GM18511 (cell line): Measurements from ENCODE around the gene ITFG2.
"Not testable (repeated sequence)": the region's sequence is repeated elsewhere in the genome, so short reads cannot be mapped to it uniquely, and the experiment has no call there.

ENCODE experiments used
- ATAC-seq: cut with Tn5 transposase; IDR thresholded peaks from one replicate; pipeline ENCODE4 v1.9.1; 2021; ENCODE audit warnings: mild to moderate bottlenecking, moderate library complexity; ENCODE audit not compliant: unreplicated experiment

ITFG2 gene

DNA sequence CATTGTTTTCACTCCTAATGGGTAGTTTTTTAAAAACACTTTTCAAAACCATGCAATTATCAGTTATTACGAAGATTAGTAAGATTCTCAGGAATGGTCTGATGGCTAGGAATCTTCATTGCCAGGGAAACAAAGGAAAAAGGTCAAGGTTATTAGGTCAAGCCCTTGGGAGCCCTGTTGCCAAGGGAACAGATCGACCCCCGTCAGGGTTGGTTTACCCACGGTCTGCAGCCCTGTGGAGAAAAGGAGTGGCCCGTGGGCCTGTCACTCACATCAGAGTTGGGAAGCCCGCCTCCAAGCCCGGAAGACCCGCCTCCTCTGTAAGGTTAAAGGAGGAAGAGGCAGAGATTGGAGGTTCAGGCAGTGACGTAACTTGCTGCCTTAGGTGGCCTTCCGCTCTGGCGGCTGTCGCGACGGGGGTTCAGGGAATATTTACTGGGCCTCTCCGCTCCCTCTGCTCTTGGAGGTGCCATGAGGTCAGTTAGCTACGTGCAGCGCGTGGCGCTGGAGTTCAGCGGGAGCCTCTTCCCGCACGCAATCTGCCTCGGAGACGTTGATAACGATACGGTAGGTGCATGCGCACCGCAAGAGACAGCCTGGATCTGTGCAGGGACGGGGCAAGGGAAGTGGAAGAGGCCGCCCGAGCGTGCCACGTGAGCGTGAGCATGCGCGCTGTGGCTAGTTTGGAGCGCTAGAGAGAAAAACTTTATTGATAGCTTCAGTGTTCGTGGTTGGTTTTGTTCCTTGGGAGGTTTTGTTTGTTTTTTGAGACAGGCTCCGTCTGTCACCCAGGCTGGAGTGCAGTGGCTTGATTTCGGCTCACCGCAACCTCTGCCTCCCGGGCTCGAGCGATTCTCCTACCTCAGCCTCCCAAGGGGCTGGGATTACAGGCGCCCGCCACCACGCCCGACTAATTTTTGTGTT is at the start of gene ITFG2:
TSS of gene ITFG2 (plus strand) at position 379 of the 924 bp plus-strand sequence. CDS start at position 472, 93 bp downstream.
- ATAC-seq = peak; percentile 96

DNA sequence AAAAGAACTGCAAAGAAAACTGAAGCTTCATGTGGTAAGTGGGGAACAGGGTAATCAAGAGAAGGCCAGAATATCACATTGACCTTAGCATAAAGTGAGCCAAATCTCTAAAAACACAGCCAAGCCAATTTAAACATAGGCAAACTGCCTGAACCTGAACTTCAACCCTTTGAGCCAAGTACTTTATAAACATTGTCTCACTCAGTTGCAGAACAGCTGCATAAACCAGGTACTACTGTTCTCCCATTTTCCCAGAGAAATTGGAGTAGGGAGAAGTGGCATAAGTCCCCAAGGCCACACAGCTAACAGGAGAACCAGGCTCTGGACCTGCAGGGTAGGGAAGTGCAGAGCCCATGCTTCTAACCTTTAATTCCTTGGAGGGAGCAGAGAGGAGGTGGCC is 48.1 kb upstream of the ITFG2 start:
- ATAC-seq = no peak

DNA sequence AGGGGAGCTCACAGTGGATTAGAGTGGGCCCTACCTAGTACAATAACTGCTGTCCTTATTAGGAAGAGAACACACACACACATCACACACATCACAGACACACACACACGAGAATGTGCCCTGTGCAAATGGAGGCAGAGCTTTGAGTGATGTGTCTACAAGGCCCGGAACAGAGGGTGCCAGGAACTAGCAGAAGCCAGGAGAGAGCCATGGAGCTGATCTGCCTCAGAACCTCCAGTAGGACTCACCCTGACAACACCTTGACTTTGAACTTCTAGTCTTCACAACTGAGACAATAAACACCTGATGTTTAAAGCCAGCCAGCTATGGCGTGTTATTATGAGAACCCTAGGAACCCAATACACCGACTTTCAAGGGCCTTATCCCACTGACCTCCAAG is 47.4 kb upstream of the ITFG2 start:
- ATAC-seq = no peak

DNA sequence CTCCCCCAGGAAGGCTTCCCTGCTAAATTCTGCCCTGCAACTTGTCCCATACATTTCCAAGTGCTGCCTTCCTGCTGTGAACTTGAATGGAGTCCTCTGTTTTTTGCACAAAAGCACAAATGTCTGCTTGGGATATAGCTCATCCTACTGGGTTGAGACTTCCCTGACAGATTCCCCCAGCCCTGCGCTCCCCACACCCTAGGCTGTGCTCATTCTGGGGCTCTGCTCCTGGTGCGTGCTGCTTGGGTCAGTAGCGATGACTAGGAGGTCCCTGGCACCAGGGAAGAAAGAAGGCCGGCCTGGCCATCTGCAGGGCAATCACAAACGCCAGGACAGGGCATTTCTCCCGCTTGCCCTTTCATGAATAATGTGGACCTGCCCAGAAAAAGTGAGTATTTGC is 46.9 kb upstream of the ITFG2 start:
- ATAC-seq = no peak

DNA sequence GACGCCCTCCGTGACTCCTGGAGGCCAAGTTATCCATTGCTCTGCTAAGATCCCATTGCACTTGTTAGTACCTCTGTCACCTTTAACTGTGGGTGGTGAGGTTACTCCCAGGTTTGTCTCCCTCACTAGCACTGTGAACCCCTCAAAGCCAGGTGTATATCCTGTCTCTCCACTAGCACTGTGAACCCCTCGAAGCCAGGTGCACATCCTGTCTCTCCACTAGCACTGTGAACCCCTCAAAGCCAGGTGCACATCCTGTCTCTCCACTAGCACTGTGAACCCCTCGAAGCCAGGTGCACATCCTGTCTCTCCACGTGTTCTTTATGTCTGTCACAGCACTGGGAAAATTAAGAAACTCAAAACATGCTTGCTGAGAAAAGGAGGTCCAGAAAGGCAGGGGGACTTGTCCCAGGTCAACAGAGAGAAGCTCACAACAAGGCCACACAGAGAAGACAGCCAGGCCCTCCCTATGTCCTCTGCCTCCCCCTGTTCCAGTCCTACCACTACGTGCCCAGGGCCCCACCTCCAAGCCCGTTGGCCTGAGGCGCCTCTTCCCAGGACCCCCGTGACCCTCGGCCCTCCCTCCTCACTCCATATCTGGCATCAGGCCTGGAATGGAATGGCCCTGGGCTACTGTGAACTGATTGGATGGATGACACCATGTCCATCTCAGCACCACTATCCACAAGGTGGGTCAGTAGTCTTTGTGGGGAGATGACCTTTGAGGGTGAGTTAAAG is 44.1 kb upstream of the ITFG2 start:
- ATAC-seq = no peak

DNA sequence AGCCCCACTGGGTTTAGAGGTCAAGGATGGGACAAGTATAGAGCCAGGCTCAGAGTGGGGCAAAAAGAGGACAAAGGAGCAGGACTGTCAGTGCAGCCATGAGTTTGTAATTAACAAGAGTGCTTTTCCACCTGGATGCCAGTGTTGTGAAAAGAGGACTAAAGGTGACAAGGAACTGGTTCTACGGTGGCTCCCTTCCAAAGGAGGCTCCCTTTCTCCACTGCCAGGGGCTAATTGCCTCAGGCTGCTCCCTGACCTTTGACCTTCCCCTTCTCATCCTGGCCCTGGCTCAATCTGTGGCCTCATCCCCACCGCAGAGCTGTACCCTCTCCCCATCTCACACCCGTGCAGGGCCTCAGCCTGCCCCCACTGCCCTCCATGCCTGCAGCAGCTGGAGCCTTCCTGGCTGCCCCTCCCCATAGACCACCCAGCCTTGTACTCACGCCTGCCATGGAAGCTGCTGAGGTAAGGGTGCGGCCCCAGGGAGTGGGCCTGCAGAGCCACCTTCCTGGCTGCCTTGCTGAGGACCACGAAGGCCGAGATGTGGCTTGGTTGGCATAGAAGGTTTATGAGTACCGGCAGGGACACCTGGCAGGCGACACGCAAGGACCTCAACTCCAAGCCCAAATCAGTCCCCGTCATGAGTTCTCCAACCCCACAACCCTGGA is 42.5 kb upstream of the ITFG2 start:
- ATAC-seq = no peak

DNA sequence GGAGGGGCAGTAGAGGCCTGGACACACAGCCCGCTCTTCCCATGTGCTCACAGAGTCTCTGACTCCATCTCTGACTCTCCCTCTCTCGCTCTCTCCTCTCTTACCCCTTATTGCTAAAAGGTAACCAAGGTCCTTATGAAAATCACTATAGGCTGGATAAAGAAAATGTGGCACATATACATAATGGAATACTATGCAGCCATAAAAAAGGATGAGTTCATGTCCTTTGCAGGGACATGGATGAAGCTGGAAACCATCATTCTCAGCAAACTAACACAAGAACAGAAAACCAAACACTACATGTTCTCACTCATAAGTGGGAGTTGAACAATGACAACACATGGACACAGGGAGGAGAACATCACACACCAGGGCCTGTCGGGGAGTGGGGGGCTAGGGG is 41.9 kb upstream of the ITFG2 start:
- not testable (repeated sequence) for ATAC-seq

DNA sequence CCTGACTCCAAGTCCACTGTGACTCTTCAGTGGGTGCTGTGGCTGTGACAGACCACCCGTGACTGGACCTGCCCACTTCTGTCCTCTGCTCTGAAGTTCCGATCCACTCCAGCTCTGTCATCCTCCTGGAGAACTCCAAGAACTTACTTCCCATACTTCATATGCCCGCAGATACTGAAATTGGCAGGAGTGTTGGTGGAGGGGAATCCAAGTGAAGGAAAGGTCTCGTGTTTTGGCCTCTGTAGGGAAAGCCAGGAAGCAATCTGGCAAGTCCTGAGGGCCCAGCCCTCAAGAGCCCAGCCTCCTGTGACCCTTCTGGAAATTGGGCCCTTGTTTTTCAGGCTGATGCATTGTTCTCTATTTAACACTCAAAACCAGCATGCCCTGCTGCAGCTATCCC is 40.1 kb upstream of the ITFG2 start:
- ATAC-seq = no peak

DNA sequence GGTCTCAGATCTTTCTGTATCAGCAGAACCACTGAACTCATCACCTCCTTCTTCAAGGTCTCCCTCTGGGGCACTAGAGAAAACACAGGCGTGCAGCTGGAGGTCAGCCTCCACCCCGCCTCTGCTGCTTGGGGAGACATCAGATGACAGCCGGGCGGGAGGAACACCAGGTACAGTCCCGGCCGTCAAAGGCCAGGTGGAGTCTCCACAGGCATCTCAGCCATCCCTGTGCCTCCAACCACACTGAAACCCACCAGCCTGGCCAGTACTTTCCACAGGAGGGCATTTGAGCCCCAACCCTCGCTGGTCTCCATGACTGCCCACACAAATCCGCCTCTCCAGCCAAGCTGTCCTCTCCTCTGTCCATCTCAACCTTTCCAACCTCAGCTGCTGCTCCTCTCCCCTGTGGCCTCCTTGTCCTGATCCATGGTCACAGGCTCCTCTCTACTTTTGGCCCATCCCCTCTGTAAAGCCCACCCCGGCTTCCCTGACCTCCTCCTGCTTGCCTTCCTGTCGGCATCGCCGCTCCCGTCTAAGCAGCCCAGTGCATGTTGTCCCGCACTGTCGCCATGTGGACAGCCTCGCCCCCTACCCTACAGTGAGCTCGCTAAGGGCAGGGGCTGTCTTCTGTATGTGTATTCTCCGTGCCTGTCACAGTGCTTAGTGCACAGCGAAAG is 39.1 kb upstream of the ITFG2 start:
- no peak for ATAC-seq

DNA sequence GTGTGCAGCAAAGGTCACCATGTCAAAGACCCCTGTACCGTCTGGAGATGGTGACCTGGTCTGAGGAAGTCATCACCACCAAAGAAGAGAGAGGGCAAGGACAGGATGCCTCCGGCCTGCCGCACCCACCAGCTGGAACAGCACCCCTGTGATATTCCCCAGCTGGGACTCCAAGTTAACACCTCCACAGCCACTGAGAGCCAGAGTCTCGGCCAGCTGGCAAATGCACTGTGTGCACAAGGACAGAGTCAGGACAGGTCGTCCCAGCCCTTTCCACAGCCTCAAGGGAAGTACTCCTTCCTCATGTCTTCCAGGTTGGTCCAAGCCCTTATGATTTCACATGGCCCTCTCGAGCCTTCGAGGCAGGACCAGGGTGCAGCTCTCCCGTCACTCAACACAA is 37.0 kb upstream of the ITFG2 start:
- no peak for ATAC-seq

DNA sequence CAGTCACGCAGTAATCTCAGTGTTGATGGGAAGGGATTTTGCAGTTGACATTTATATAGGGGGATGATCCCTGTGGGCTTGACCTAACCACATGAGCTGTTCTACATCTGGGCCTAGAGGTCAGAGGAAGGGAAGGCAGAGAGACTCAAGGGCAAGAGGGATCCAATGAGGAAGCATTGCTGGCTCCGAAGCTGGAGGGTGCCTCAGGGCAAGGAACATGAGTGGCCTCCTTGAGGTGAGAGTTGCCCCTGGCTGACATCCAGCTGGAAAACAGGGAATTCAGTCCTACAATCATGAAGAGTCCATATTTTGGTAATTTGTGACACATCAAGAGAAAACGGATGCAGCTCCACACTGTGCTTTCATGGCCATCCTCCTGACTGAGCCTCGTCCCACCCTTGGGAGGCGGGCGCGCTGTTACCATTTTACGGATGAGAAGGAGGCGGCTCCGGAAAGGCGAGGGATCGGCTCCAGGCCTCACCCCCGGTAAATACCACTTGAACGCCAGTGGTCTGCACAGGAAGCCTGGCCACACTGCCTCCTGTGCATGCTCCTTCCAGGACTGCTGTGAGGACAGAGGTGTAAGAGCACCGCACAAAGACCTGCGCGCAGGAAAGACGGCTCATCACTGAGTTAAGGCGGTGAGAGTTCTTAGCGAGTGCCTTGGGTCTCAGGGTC is 36.2 kb upstream of the ITFG2 start:
- no peak for ATAC-seq

DNA sequence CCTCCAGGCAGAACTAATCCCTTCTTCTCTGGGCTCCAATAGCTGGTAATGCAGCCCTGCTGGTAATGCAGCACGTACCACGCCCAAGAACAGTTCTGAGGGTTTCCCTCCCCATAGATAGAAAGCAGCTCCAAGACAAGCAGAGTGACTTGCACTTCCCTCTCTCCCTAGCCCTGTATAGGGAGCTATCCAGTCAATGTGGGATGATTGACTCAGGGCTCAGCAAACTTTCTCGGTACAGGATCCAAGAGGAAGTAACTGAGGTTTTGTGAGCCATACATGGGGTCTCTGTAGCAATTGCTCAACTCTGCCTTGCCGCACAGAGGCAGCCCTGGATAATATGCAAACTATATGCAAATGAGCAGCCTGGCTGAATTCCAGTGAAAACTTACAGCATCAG is 33.2 kb upstream of the ITFG2 start:
- ATAC-seq = no peak

DNA sequence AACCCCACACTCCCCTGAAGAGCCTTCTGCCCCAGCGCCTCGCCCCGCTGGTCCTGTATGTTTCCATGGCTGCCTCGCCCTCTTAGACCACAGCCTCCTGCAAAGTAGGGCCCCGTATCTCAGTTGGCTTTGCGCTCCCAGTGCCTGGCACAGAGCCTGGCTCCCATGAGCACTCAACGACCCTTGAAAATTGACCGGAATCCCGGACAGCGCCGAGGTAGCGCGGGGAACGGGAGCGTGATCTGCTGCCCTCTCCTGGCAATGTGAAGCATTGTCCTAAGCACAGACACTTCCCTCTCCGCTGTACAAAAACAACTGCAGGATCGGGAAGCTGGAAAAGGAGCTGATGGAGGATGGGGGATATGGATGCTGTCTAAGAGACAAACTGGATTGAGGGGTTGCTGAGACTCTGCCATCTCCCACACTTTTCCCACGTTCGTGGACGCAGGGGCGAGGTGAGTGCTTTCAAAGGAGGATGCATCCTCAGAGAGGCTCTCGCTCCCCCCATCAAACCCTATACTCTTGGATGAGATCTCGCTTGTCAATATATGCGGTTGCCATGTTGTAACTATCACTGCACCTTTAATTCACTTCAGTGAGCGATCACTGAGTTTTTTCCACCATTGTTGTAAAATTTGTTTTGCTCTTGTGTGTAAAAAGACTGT is 28.4 kb upstream of the ITFG2 start:
- no peak for ATAC-seq

DNA sequence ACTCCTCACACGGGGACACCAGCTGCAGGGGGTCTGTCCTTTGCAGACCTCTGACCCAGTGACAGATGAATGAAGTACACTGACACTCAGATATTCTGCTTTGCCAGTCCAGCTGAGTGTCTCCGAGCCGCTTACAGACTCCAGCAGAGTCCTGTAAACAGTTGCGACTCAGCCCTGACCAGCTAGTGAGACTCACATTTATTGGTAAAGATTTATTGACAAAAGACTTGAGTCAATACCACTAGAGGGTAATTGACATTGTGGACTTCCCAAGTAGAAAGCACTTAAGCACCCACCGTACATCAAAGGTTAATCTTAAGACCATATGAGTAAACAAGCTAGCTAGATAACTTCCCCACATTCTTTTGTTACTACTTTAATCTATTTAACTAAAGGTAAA is 27.5 kb upstream of the ITFG2 start:
- no peak for ATAC-seq

DNA sequence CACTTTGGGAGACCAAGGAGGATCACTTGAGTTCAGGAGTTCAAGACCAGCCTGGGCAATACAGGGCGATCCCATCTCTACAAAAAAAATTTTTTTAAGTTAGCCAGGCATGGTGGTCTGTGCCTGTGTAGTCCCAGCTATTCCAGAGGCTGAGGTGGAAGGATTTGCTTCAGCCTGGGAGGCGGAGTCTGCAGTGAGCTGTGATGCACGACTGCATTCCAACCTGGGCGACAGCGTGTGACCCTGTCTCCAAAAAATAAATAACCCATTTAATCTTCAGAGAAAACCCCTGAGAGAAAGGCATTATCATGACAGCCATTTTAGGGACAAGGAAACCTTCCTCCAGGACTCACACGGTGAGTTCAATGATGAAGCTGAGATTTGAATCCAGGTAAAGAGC is 21.4 kb upstream of the ITFG2 start:
- no peak for ATAC-seq

DNA sequence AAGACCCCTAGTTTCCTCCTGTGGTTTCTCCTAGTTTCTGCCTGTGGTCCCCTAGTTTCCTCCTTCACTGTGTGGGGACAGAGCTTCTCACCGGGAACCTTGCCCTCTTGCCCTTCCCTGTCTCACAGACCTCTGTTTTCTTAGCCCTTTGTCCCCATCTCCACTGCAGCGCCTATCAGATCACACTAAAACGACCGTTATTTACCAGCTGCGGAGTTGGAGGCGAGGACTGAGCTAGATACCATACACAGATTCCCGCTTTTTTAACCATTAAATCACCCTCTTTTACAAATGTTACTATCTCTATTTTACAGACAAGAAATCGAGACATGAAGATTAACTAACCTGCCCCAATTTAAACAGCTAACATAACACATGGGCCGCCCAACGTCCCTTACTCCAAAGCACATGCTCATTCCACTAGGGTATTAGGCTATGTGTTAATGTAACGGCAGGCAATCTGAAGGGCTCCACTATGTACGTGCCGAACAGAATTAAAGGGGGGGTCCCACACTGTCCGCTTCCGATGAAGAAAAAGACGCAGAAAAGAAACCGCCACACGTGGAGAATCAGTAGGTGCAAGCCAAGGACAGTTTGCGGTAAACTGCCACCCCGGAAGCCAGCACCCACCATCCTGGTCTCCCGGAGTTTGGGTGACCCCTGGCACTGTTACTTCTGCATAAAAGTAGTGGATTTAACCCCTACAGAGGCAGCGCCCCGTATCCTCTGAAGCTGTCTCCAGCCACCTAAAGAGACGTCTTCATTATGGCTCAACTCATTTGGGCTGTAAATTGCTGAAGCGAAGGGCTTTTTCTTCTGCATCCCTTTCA is 19.6 kb upstream of the ITFG2 start:
- ATAC-seq = no peak

DNA sequence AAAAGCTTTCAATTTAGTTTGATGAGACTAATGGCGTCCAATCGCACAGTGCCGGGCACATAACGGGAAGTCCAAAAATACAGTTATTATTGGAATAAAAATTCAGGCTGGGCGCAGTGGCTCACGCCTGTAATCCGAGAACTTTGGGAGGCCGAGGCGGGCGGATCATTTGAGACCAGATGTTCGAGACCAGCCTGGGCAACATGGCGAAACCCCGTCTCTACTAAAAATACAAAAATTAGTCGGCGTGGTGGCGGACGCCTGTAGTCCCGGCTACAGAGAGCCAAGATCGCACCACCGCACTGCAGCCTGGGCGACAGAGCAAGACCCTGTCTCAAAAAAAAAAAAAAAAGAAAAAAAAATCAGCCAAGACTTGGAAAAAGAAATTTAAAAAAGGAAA is 18.9 kb upstream of the ITFG2 start:
- no peak for ATAC-seq

DNA sequence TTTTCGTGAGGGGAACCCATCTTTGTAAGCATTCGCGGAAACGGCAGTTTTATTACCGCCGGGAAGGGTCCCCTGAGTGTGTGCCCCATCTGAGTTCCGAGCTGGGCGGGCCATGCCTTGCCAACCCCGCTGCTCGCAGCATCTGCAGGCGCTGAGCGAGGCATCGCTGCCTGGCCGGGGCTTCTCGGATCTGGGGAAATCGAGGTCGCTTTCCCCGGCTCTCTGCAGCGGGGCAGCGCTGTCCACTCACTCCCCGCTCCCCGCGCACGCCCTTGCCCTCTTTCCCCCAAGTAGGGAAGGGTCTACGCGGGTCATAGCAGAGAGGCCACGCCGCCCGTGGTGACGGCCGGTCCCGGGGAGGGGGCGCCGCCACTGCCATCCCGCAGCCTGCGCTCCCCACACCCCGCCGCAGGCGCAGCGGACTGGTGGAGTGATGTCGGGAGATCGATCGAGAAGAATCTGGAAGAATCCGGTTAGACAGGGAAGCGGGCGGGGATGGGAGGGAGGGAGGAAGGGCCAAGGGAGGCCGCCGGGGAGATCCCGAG is 18.2 kb upstream of the ITFG2 start:
- ATAC-seq = no peak
